HepG2 (cell line): ENCODE measurements around the gene HNRNPC. TPM values are rescaled to one million over a fixed set of nuclear protein-coding genes. Genes with fewer than 3 reads are reported as not detected.

Experiments used
- BHLHE40 ChIP-seq: IDR thresholded peaks from 2 replicates; pipeline ENCODE4 v1.6.1; 2011; ENCODE audit warnings: low read length, improper control_type of control experiment
- CC2D1A ChIP-seq: sonication (generic); formaldehyde crosslinking; IDR thresholded peaks from 2 replicates; pipeline ENCODE4 v1.8.1; 2023; ENCODE audit warnings: mild to moderate bottlenecking, missing genetic modification reagents
- GATAD1 ChIP-seq: IDR thresholded peaks from 2 replicates; pipeline ENCODE4 v1.6.1; 2016; ENCODE audit warnings: missing genetic modification reagents, missing compliant biosample characterization
- HOXD1 ChIP-seq: sonication (generic); formaldehyde crosslinking; IDR thresholded peaks from 2 replicates; pipeline ENCODE4 v1.5.0; 2020; ENCODE audit warnings: missing genetic modification reagents
- KDM3A ChIP-seq: IDR thresholded peaks from 2 replicates; pipeline ENCODE4 v1.6.1; 2018; ENCODE audit warnings: low read depth, missing compliant biosample characterization
- KLF6 ChIP-seq: IDR thresholded peaks from 2 replicates; pipeline ENCODE4 v1.8.0; 2016; ENCODE audit warnings: missing biosample characterization, missing genetic modification reagents
- MEIS2 ChIP-seq: sonication (generic); formaldehyde crosslinking; IDR thresholded peaks from 2 replicates; pipeline ENCODE4 v1.9.0; 2021; ENCODE audit warnings: mild to moderate bottlenecking, missing genetic modification reagents
- MYC ChIP-seq: sonication (generic); formaldehyde crosslinking; IDR thresholded peaks from 2 replicates; pipeline ENCODE4 v1.9.0; 2021; ENCODE audit warnings: missing genetic modification reagents, borderline replicate concordance
- PAF1 ChIP-seq: IDR thresholded peaks from 2 replicates; pipeline ENCODE4 v1.6.1; 2016; ENCODE audit warnings: missing genetic modification reagents, missing compliant biosample characterization
- RARA ChIP-seq: IDR thresholded peaks from 2 replicates; pipeline ENCODE4 v1.6.1; 2016; ENCODE audit warnings: missing genetic modification reagents, missing compliant biosample characterization
- SETDB1 ChIP-seq: sonication (generic); formaldehyde crosslinking; IDR thresholded peaks from 2 replicates; pipeline ENCODE4 v1.5.1; 2020; ENCODE audit warnings: missing genetic modification reagents, mild to moderate bottlenecking, borderline replicate concordance
- SOX6 ChIP-seq, 2 experiments: fragments of 450-650 bp in 1 of 2; sonication (generic) in 1 of 2; formaldehyde crosslinking in 1 of 2; IDR thresholded peaks; 2 replicates each; pipeline versions ENCODE4 v1.4.0 to v1.6.1; 2017 to 2020; ENCODE audit warnings: antibody characterized with exemption in 1 of 2, mild to moderate bottlenecking in 1 of 2, missing genetic modification reagents in 1 of 2
- ZNF350 ChIP-seq: sonication (generic); formaldehyde crosslinking; IDR thresholded peaks from 2 replicates; pipeline ENCODE4 v1.4.0; 2020; ENCODE audit warnings: mild to moderate bottlenecking, low read depth, missing genetic modification reagents, borderline replicate concordance
- ZNF605 ChIP-seq: sonication (generic); formaldehyde crosslinking; IDR thresholded peaks from 2 replicates; pipeline ENCODE4 v1.8.0; 2022; ENCODE audit warnings: mild to moderate bottlenecking, missing genetic modification reagents
- ZNF75D ChIP-seq: sonication (generic); formaldehyde crosslinking; IDR thresholded peaks from 2 replicates; pipeline ENCODE4 v1.8.1; 2023; ENCODE audit warnings: missing genetic modification reagents, mild to moderate bottlenecking, borderline replicate concordance
- ZNF768 ChIP-seq: sonication (generic); formaldehyde crosslinking; IDR thresholded peaks from 2 replicates; pipeline ENCODE4 v1.4.0; 2020; ENCODE audit warnings: missing genetic modification reagents
- ZSCAN12 ChIP-seq: sonication (generic); formaldehyde crosslinking; IDR thresholded peaks from 2 replicates; pipeline ENCODE4 v1.9.0; 2021; ENCODE audit warnings: mild to moderate bottlenecking, missing genetic modification reagents
- ZSCAN21 ChIP-seq: sonication (generic); formaldehyde crosslinking; IDR thresholded peaks from 2 replicates; pipeline ENCODE4 v1.8.0; 2022; ENCODE audit warnings: mild to moderate bottlenecking, missing genetic modification reagents, moderate library complexity, borderline replicate concordance
- ZSCAN22 ChIP-seq: sonication (generic); formaldehyde crosslinking; IDR thresholded peaks from 2 replicates; pipeline ENCODE4 v1.4.0; 2020; ENCODE audit warnings: mild to moderate bottlenecking, missing genetic modification reagents
- polyA plus RNA-seq, 8 experiments: library from polyadenylated mRNA; depleted of rRNA in 3 of 8; stranded (reverse) in 7 of 8; unstranded in 1 of 8; fragments of >200 nt; fragmentation: Illumina TruSeq in 4 of 8; extraction: Trizol in 4 of 8; gene quantifications; 2 replicates each; pipeline versions ENCODE4 v1.2.1 to v1.2.3, GENCODE V29; 2011 to 2016; ENCODE audit warnings: low read depth in 4 of 8, missing spikeins in 1 of 8, mixed read lengths in 1 of 8; ENCODE audit not compliant: insufficient read depth in 1 of 8
- total RNA-seq, 5 experiments: library from RNA; depleted of rRNA; stranded (reverse); fragments of >200 nt; fragmentation: Illumina TruSeq; extraction: Trizol; gene quantifications; 2 replicates each; pipeline ENCODE4 v1.2.3, GENCODE V29; 2016; ENCODE audit warnings: low read depth in 1 of 5
- TF ChIP-seq, protein P1 (sequence below): sonication (generic); formaldehyde crosslinking; IDR thresholded peaks from 2 replicates; pipeline ENCODE4 v1.4.0; 2020; ENCODE audit warnings: mild to moderate bottlenecking, missing genetic modification reagents
- TF ChIP-seq, protein P2 (sequence below): sonication (generic); formaldehyde crosslinking; IDR thresholded peaks from 2 replicates; pipeline ENCODE4 v1.5.1; 2020; ENCODE audit warnings: mild to moderate bottlenecking, missing genetic modification reagents
- TF ChIP-seq, protein P3 (sequence below): sonication (generic); formaldehyde crosslinking; conservative IDR thresholded peaks from 2 replicates; pipeline ENCODE4 v1.4.0; 2020; ENCODE audit warnings: missing genetic modification reagents

HNRNPC gene
- total and polyA plus RNA-seq, 2 of the 13 experiments (the other 11 are each of a cell fraction or from before 2014, with no cell fraction given), result 628 to 1,099 TPM

DNA sequence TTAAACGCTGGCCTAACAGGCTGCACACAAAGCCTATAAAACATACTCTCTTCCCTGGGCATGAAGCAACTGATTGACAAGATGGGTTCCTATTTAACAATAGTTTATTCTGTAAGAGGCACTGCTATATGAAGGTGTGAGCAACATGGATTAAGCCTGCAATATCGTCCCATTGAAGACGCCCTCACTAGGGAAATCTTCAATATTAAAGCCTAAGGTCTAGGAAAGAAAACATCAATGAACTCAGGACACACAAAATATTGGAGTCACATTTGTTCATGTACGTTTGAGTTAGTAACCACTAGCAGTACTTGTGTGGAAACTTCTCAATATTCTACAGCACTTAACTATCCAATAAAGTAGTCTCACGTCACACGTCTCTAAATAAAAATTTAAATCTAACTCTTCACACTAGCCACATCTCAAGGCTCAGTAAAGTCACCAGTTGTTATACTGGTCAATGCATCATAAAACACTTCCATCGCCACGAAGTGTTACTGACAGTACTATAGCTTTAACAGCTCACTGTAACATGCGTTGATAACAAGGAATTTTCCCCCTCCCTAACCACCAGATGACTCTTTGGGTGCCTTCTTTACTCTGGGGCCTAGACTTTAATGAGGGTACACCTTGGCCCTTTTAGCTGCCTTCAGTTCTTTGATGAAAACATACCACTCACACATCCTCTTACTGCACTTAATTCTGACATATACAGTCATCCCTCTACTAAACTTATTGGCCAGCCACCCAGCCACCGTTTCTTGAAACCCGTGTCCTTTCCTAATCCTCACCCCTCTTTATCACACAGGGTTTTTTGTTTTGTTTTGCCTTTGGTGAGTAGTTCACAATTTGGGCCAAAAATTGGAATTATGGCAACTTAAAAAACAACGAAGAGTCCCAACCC lies 63.3 kb downstream of the HNRNPC start (continued):
- TF ChIP-seq, protein P1, sequence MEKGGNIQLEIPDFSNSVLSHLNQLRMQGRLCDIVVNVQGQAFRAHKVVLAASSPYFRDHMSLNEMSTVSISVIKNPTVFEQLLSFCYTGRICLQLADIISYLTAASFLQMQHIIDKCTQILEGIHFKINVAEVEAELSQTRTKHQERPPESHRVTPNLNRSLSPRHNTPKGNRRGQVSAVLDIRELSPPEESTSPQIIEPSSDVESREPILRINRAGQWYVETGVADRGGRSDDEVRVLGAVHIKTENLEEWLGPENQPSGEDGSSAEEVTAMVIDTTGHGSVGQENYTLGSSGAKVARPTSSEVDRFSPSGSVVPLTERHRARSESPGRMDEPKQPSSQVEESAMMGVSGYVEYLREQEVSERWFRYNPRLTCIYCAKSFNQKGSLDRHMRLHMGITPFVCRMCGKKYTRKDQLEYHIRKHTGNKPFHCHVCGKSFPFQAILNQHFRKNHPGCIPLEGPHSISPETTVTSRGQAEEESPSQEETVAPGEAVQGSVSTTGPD (CRISPR knock-in tag), result no peak
- no peak for TF ChIP-seq BHLHE40
- peak; percentile 28; the same call in 1 of the 2 replicates for TF ChIP-seq ZNF605
- no peak for TF ChIP-seq MEIS2 (CRISPR knock-in tag)
- TF ChIP-seq SOX6 (IDR thresholded peaks at IDR 0.05), result no peak
- TF ChIP-seq SOX6 (CRISPR knock-in tag; IDR thresholded peaks at IDR 0.05), result no peak
- TF ChIP-seq MYC (CRISPR knock-in tag), result no peak
- 0 out of 2 replicates have a peak, but pooled peaks have one; percentile 31 for TF ChIP-seq CC2D1A (CRISPR knock-in tag)
- TF ChIP-seq RARA (CRISPR knock-in tag), result no peak
- TF ChIP-seq KDM3A (CRISPR knock-in tag), result no peak
- no peak for TF ChIP-seq ZSCAN21 (CRISPR knock-in tag)
- no peak for TF ChIP-seq ZNF75D (CRISPR knock-in tag)
- TF ChIP-seq SETDB1 (CRISPR knock-in tag), result no peak
- TF ChIP-seq ZNF350 (CRISPR knock-in tag), result no peak
- TF ChIP-seq ZSCAN22 (CRISPR knock-in tag), result no peak
- TF ChIP-seq, protein P2, sequence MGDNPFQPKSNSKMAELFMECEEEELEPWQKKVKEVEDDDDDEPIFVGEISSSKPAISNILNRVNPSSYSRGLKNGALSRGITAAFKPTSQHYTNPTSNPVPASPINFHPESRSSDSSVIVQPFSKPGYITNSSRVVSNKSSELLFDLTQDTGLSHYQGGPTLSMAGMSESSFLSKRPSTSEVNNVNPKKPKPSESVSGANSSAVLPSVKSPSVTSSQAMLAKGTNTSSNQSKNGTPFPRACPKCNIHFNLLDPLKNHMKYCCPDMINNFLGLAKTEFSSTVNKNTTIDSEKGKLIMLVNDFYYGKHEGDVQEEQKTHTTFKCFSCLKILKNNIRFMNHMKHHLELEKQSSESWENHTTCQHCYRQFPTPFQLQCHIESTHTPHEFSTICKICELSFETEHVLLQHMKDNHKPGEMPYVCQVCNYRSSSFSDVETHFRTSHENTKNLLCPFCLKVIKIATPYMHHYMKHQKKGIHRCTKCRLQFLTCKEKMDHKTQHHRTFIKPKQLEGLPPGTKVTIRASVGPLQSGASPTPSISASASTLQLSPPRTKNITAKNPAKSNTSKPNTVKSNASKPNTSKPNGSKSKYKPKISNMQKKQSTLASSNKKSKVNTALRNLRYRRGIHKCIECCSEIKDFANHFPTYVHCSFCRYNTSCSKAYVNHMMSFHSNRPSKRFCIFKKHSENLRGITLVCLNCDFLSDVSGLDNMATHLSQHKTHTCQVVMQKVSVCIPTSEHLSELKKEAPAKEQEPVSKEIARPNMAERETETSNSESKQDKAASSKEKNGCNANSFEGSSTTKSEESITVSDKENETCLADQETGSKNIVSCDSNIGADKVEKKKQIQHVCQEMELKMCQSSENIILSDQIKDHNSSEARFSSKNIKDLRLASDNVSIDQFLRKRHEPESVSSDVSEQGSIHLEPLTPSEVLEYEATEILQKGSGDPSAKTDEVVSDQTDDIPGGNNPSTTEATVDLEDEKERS (CRISPR knock-in tag), result no peak
- TF ChIP-seq HOXD1 (CRISPR knock-in tag), result no peak
- TF ChIP-seq ZNF768, result no peak
- no peak for TF ChIP-seq ZSCAN12
- TF ChIP-seq, protein P3, sequence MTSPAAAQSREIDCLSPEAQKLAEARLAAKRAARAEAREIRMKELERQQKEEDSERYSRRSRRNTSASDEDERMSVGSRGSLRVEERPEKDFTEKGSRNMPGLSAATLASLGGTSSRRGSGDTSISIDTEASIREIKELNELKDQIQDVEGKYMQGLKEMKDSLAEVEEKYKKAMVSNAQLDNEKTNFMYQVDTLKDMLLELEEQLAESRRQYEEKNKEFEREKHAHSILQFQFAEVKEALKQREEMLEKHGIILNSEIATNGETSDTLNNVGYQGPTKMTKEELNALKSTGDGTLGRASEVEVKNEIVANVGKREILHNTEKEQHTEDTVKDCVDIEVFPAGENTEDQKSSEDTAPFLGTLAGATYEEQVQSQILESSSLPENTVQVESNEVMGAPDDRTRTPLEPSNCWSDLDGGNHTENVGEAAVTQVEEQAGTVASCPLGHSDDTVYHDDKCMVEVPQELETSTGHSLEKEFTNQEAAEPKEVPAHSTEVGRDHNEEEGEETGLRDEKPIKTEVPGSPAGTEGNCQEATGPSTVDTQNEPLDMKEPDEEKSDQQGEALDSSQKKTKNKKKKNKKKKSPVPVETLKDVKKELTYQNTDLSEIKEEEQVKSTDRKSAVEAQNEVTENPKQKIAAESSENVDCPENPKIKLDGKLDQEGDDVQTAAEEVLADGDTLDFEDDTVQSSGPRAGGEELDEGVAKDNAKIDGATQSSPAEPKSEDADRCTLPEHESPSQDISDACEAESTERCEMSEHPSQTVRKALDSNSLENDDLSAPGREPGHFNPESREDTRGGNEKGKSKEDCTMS (CRISPR knock-in tag), result no peak
- TF ChIP-seq KLF6, result no peak
- no peak for TF ChIP-seq GATAD1 (CRISPR knock-in tag)
- peak; percentile 95 for TF ChIP-seq PAF1
